ENCODE data around the gene STK25.

The STK25 gene

DNA sequence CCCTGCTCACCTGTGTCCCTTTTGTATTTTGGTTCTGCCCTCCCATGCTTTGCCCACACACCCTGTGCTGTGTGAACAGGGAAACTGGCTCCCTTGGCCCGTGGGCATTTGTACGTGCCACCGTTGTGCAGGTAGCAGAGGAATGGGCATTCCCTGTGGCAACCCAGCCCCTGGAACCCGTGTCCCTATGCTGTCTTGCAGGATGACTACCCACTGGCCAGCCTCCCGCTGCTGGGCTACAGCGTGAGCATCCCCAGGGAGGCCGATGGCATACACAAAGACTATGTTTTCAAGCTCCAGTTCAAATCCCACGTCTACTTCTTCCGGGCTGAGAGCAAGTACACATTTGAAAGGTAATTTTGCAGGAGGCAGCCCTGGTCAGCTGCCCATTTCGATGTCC is 15.3 kb downstream of the STK25 start:
- no peak for ATAC-seq

DNA sequence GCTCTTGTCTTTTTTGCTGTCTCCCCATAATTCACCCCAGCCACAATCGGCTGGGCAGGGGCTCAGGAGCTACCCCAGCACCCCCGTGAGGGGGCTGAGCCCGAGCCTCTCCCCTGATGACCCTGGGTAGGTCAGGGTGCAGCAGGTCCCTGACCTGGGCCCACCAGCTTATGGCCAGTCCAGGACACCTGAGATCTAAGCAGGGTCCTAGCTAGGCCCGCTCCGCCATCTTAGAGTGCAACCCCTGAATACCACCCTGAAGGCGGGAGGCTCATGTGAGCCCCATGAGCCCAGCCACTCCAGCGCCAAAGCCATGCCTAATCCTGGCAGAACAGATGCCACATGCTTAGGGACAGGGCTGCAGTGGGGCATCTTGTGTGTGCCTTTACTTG is 16.2 kb downstream of the STK25 start:
- no peak for ATAC-seq

DNA sequence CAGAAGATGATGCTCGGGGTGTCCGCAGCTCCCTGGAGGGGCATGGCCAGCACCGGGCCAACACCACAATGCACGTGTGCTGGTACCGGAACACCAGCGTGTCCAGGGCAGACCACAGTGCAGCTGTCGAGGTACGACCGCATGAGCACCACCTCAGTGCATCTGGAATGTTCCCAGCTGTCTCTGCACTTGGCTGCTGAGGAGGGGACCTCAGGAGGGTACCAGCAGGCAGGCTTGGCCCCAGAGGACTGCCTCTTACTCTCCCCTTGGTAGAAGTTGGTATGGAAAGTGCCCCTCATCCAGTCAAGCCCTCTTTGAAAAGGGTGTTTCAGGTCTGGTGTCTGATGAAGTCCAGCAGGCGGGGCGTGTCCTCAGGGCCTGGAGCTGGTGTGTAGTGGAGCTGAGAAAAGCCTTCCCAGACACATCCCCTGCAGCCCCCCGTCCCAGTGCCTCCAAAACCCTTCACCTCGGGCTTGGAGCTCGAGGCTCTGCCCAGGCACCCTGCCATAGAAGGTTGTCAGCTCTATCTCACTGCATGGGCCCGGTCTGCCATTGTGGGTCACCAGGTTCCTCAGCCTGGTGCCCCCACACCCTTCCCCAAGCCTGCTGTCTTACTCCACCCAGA is 16.7 kb downstream of the STK25 start:
- ATAC-seq = no peak

DNA sequence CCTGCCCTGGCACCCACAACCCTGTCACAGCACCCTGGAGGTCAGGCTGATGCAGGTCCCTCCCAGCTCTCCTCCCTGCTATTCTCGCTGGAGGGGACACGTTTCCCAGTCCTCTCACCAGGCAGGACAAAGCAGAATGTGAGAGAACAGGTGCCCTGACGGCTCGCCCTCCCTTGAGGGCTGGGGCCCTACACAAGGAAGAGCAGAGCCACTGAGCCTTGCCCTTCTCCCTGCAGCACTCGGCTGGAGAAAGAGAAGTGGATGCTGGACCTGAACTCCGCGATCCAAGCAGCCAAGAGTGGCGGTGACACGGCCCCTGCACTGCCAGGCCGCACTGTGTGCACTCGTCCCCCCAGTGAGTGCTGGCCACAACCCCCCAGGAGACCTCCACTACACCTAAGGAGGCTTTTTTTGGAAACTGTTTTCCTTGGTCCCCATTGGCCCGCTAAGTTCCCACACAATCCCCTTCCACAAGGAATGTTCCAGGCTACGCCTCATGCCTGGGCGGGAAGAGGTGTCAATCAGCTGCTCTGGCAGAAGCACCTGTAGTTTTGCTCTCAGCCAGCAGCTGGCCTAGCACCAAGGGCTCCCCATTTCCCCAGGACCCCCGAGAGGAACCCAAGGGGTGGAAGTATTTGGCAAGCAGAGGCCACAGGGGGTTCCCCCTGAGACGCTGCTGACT is 17.4 kb downstream of the STK25 start:
- ATAC-seq = no peak

DNA sequence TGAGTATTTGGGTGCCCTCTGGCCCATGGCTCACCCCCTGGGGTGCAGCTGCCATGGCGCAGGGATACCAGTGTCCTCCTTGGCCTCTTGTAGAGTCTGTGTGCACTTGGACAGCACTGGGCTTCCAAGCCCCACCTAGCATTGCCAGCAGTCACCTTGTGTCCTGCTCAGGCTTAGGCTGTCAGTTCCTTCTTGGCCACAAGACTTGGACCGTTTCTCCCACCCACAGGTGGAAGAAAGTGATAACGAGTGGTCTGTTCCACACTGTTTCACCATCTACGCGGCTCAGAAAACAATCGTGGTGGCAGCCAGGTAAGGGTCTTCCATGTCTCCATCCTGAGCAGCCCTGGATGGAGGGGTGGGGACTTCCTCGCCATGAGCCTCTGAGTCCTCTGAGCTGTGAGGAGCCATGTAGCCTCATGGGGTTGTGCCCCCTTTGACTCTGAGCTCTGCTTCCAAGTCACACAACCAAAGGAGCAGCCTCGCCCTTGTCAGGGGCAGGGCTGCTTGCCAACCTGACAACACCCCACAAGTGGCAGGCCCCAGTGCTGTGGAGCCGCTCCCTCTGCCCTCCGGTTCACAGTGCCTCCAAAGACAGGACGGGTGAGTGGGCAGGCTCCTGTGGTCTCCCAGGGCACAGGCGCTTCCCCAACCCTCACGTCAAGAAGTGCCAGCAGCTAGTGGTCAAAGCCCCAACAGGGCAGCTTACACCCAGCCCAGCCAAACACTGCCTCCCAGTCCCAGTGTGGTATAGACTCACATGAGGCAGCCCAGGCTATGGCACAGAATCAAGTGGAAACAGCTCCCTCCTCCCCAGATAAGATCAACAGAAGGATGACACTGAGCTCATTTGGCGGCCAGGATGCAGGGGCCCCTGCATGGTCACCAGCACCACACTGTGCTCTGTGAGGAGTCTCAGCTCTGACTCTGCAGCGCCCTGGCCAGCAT is 18.4 kb downstream of the STK25 start:
- ATAC-seq = peak in 1 of 2 donors; percentile 26

DNA sequence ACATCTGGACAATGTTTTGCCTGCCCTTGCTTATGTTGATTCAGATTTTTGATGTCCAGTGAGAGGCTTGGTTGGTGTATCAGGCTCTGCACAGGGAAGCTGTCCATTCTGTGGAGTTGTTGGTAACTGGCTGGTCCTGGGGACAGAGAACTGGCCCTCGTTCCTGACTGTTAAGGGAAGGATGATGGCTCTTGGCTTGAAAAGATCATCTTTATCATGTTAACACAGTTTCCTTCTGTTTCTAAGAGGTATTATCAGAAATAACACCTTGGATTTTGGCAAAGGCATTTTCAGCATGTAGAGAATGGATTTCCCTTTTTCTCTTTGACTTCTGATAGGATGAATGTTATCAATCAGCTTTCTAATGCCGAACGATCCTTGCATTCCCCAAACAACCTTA is 19.3 kb downstream of the STK25 start:
- ATAC-seq = no peak

DNA sequence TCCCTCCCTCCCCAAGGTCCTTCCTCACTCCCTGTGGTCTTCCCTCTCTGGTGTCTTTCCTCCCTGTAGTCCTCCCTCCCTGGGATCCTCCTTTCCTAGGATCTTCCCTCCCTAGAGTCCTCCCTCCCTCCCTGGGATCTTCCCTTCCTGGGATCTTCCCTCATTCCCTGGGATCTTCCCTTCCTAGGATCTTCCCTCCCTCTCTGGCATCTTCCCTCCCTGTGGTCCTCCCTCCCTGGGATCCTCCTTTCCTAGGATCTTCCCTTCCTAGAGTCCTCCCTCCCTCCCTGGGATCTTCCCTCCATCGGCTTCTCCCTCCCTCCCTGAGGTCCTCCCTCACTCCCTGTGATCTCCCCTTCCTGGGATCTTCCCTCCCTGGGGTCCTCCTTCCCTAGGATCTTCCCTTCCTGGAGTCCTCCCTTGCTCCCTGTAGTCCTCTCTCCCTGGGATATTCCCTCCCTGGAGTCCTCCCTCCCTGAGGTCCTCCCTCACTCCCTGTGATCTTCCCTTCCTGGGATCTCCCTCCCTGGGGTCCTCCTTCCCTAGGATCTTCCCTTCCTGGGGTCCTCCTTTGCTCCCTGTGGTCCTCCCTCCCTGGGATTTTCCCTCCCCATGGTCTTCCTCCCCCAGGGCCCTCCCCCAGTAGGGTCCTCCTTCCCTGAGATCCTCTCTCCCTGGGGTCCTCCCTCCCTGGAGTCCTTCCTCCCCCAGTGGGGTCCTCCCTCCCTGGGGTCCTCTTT is 23.0 kb downstream of the STK25 start:
- ATAC-seq = no peak

DNA sequence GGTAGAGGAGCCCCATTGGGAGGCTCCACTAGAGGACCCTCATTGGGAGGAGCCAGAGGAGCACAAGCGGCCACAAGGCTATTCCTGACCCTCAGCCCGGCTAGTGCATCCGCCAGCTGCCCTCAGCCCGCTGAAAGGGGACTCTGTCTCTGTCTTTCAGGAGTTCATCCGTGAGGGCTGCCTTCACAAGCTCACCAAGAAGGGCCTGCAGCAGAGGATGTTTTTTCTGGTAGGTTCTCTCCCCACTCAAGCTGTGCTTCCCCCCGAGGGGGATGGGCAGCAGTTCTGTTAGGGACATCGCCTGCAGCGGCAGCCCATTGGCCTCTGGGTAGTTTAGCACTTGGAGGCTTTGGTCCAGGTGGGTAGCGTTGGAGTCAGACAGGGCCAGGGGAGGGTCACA is 25.1 kb downstream of the STK25 start:
- no peak for ATAC-seq

DNA sequence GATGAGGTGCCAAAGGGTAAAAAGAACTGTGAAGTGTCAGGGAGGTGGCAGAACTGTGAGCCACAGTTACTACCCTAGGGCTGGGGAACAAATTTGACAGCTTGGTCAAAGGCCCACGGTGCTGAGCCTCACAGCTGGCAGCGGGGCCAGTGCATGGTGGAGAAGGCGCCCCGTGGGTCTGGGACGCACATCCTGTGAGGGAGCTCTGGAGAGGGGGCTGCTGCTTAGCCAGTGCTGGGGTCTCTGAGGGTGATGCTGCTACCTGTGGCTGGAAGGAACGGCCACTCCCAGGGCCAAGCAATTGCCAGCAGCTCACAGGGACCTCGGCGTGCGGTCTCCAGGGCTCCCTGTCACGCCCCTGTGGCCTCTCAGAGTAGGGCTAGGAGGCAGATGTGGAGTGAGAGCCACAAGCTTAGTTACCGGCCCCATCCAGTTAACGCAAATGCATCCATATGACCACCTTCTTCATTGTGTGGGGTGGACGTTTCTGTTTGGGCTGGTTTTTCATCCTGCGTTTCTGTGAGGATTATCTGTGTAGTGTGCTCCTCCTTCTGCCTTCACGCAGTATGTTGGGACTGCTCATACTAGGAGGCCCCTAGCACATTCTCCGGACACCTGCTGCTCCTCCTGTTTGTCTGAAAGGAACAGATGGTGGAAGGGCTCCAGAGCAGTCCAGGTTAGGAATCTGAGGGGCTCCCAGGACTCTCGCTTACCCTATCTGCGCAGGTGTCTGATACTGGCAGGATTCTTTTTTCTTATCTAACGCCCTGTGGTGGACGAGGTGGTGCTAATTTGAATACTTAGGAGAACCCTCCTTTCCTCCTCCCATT is 26.0 kb downstream of the STK25 start:
- no peak for ATAC-seq

DNA sequence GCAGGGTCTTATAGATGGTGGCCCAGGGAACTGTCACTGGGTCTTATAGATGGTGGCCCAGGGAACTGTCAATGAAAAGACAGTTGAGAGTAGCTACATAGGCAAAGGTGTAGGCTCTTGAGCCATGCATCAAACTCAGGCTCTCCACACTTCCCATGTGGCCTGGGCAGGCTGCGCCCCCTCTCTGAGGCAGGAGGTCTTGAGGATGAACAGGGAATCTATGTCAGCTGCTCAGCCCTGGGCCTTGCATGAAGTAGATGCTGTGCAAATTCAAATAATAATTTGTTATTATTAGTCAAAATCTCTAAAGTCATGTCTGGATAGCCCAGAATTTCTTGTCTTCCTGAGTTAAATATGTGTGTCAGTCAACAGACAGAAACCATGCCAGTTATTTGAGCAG is 26.7 kb downstream of the STK25 start:
- no peak for ATAC-seq

DNA sequence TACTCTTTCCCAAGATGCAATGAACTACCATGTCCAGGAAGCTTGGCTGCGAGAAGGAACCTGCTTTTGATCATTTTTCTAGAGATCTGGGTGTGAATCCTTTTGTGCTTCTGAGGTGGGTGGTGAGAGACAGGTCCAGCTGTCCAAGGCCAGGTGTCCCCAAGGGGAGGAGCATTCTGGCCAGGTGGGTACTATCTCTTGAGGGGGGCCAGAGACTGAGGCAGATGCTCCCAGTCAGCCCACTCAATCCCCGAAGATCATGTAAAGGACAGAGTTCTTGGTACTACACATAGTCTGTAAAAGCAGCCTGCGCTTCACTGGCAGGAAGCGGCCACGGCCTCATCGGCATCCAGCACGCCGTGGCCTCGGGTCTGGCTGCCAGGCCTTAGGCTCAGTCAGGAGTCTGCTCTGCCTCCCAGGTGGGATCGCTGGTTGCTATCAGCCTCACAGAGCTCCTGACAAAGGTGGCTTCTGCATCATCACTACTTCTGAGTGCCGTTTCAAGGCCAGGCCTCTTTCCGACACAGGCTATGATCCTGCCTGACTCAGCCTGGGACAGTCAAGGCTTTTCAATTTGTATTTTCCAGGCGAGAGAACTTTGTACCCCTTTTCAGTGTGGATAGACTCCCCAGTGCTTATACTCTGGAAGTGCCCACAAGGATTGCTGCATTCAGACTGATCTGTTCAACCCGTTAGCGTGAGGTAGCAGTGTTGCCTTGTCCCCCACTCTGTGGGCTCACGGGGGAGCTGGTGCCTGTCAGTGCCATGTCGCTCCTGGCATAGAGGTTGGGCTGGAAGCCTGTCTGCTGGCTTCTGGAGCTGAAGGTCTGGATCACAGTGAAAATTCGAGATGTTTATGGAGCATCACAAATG is 29.1 kb downstream of the STK25 start:
- no peak for ATAC-seq

DNA sequence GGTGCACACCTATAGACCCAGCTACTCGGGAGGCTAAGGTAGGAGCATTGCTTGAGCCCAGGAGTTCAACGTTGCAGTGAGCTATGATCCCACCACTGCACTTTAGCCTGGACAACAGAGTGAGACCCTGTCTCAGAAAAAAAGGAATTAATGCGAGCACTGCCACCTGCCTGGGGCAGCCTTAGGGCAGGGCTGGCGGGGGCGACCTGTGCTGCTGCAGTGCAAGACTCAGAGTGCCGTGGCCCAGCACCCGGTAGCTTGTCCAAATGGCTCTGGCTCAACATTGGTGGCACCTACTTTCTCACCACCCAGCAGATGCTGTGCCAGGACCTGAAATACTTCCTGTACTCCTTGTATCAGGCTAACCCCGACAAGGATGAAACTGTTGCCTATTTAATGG is 30.2 kb downstream of the STK25 start:
- ATAC-seq = no peak

DNA sequence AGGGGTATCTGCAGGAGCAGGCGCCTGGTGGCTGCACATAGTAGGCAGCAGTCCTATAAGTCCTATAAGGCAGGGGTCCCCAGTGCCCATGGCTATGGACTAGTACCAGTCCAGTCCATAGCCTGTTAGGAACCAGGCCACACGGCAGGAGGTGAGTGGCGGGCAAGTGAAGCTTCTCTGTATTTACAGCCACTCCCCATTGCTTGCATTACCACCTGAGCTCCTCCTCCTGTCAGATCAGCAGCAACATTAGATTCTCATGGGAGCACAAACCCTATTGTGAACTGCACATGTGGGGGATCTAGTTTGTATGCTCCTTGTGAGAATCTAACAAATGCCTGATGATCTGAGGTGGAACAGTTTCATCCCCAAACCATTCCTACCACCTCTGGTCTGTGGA is 33.1 kb downstream of the STK25 start:
- ATAC-seq = no peak

DNA sequence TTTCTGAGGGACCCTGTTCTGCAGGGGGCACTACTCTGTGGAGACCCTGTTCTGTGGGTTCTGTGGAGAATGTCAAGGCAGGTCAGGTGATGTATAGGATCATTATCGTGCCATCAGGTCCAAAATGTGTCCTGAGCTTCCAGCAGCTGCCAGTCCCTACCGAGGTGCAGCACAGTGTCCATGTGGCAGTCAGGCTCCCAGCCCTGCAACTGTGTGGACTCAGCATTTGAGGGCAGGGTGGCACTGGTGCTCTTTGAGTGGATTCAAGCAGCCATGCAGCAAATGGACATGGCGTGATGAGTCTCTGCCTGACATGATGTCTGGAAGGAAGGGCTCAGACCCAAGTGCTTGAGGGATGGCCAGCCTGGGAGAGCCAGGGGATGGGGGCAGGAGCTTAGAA is 35.0 kb downstream of the STK25 start:
- ATAC-seq = no peak

DNA sequence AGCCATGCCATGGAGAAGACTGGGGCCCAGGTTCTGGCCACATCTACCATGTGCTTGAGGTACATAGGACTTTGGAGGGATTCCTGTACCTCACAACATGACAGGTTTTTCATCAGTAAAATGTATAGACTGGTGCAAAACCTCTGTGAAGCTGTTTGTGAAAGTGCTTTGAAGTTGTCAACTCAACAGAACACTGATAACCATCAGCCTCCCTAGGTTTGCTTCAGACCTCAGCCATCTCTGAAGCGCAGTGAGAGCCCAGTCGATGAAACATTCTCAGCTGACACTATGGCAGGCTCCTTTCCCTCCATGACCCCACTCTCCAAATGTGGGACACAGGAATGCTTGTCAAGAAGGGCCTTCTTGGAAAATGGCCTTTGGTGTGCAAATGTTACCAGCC is 38.6 kb downstream of the STK25 start:
- ATAC-seq = no peak

DNA sequence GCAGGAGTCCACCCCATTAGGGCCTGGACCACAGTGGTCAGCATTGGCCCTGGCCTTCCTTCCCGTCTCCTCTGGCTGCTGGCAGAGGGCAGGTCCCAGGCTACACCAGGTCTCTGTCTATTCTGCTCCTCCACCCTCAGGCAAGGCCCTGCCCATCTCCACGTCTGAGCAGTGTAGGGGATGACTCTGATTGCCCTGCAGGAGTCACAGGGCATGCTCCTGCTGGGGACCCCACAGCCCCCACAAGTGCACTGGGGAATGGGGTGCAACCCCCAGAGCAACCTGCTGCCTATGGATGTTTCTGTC is 40.0 kb downstream of the STK25 start:
- no peak for ATAC-seq

DNA sequence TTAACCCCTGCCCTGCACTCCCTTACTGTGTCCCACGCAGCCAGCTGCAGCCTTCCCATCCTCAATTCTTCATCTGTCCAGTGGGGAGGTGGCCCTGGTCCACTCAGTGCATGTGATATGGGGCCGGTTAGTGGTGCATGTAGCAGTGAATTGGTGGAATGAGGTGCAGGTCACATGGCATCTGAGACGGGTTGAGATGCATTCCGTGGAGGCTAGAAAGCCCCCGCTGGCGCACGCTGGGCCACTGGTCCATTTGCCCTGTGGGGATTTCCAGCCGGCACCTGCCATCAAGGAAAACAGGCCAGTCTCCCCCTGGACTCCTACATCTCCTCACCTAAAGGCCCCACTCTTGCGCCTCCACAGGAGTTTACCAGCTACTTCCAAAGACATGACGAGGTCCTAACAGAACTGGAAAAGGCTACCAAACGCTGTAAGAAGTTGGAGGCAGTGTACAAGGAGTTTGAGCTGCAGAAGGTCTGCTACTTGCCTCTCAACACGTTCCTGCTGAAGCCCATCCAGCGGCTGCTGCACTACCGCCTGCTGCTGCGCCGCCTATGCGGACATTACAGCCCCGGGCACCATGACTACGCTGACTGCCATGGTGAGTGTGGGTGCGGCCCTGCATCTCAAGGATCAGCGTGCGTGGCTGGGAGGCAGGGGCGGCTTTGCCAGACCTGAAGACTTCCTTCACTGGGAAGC is 40.5 kb downstream of the STK25 start:
- no peak for ATAC-seq

DNA sequence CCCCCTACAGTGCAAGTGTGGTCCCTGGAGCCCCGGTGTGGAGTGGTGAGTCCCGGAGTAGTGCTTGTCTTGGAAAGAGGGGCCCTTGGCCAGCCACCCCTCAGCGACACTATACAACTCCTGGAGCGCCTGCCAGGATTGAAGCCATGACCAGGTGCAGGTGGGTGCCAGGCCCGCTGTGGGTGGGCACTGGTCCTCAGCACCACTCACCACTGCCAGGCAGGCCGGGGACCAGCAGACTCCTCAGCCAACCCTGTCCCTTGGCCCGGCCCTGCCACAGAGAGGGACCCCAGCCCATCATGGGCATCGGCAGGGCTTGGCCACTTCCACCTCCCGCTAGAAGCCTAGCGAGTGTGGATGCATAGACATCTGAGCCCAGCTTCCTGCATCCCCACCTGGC is 42.2 kb downstream of the STK25 start:
- no peak for ATAC-seq

DNA sequence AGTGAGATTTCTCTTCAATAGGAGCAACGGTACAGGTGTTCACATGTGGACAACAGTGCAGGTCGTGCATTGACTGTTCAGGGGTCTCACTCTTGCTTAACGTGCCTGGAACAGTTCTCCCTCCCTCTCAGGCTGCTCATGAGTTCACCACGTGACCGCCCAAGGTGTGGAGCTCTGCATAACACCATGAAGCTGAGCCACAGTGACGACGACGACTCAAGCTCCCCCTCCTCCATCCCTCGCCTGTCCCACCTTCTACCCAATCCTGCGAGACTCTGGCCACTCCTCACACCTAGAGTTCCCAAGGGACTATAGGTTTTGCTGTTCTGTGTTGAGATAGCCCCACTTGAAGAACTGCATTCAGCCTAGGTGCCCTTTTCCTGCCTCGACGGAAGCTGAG is 42.8 kb downstream of the STK25 start:
- ATAC-seq = no peak

DNA sequence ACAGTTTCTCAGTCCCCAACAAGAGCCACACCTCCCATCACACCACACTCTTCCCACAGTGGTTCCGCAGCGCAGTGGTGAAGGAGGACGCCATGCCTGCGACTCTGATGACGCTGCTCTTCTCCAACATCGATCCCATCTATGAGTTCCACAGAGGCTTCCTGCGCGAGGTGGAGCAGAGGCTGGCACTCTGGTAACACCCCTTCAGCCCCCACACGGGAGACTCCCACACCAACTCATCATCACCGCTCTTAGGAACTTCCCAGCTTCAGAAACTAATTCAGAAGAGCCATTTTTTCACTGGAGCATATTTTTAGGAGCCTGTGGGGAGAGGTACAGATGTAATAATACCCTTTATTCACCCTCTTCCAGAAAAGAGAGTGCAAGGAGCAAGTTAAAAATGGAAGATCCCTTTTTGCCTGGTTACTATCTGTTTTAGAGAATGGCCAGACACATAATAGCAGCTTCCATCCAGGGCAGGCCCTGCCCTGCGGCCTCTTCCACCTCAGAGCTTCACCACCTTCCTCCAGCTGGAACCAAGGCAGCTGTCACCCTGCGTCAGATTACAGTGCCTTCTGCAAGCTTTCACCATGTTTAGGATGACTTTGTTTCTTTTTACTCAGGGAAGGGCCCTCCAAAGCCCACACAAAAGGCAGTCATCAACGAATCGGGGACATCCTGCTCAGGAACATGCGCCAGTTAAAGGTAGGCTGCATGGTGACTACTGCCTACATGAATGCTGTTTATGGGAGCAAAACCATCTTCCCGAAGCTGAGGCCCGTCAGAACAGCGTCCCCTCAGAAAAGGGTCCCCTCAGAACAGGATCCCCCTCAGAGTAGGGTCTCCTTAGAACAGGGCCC is 44.9 kb downstream of the STK25 start:
- ATAC-seq = no peak

All from activated CD4-positive, CD25-positive, alpha-beta regulatory T cell treated with anti-CD3 and anti-CD28 coated beads, Interleukin-2, amount 50 U/mL, for 24 hours (primary cell).